ENCODE measurements around the gene LZTS3. TPM values are rescaled to one million over a fixed set of nuclear protein-coding genes. Genes with fewer than 3 reads are reported as not detected.

Gene LZTS3
- total and polyA plus RNA-seq, 2 of the 13 experiments (the other 11 are each of a cell fraction or from before 2014, with no cell fraction given): 10.1 to 31.3 TPM

DNA sequence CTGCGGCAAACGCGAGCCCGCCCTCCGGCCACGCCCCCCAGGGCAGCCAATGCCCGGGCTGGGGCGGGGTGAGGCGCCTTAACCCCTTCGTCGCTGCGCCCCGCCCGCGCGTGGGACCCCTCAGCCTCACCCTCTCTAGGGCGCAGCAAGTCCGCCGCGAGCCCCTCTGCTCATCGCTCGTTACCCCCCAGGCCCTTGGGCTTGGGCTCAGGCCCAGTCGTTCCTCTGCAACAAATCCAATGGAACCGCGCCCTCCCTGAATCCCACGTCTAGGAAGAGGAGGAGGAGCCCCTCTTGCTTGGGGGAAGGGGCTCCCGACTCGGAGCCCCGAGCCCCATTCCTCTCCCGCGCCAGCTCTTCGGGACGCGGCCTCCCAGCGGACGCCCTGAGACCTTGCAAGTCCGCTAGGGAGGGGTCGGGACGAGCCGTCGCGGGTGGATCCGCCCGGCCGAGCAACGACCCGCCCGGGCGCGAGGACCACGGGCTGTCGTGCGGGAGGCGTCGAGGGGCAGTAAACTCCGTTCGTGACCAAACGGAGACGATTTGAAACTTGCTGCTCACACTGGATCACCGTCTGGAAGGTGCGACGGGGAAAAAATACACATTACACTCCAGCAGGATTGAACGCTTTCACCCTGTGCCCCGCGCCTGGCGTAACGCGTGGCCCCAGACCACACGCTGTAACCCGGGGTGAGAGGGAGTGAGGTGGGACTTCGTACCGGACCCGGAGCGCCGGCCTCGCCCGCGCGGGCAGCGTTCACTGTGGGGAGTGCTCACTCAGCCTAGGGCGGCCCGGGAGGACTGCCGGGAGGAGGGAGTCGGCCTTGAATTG, 477 bp upstream of the LZTS3 start (continued):
- TF ChIP-seq PAWR (CRISPR knock-in tag; IDR thresholded peaks at IDR 0.05; ENCODE audit: borderline replicate concordance) (no peak), THAP11 (CRISPR knock-in tag; IDR thresholded peaks at IDR 0.05) (peak; percentile 67), KLF15 (CRISPR knock-in tag; IDR thresholded peaks at IDR 0.05; ENCODE audit: borderline replicate concordance) (peak; percentile 98), ZNF674 (CRISPR knock-in tag; IDR thresholded peaks at IDR 0.05; ENCODE audit: low read depth) (peak; percentile 62; the same call in 1 of the 2 replicates), MEIS1 (CRISPR knock-in tag; IDR thresholded peaks at IDR 0.05; ENCODE audit: borderline replicate concordance) (no peak; the same call in 1 of the 2 replicates), ZSCAN31 (CRISPR knock-in tag; IDR thresholded peaks at IDR 0.05; ENCODE audit: low read depth) (peak; percentile 89; the same call in 1 of the 2 replicates), IRF2 (CRISPR knock-in tag; IDR thresholded peaks at IDR 0.05) (peak; percentile 47), ADNP (CRISPR knock-in tag; IDR thresholded peaks at IDR 0.05) (peak; percentile 36; the same call in 1 of the 2 replicates), NFRKB (IDR thresholded peaks at IDR 0.05) (no peak), NFIC (IDR thresholded peaks at IDR 0.05; ENCODE audit: low read length) (no peak), ZNF143 (CRISPR knock-in tag; IDR thresholded peaks at IDR 0.05) (peak; percentile 37; the same call in 1 of the 2 replicates), ZNF720 (CRISPR knock-in tag; IDR thresholded peaks at IDR 0.05) (no peak; the same call in 1 of the 2 replicates), RFX1 (IDR thresholded peaks at IDR 0.05) (no peak), ZBTB8A (CRISPR knock-in tag; IDR thresholded peaks at IDR 0.05; ENCODE audit: borderline replicate concordance, low read depth) (peak; percentile 39; the same call in 1 of the 2 replicates), KLF12 (CRISPR knock-in tag; IDR thresholded peaks at IDR 0.05; ENCODE audit: borderline replicate concordance) (peak; percentile 95)
- TF ChIP-seq, protein P1, sequence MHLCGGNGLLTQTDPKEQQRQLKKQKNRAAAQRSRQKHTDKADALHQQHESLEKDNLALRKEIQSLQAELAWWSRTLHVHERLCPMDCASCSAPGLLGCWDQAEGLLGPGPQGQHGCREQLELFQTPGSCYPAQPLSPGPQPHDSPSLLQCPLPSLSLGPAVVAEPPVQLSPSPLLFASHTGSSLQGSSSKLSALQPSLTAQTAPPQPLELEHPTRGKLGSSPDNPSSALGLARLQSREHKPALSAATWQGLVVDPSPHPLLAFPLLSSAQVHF (CRISPR knock-in tag; IDR thresholded peaks at IDR 0.05): no peak
- TF ChIP-seq, protein P2, sequence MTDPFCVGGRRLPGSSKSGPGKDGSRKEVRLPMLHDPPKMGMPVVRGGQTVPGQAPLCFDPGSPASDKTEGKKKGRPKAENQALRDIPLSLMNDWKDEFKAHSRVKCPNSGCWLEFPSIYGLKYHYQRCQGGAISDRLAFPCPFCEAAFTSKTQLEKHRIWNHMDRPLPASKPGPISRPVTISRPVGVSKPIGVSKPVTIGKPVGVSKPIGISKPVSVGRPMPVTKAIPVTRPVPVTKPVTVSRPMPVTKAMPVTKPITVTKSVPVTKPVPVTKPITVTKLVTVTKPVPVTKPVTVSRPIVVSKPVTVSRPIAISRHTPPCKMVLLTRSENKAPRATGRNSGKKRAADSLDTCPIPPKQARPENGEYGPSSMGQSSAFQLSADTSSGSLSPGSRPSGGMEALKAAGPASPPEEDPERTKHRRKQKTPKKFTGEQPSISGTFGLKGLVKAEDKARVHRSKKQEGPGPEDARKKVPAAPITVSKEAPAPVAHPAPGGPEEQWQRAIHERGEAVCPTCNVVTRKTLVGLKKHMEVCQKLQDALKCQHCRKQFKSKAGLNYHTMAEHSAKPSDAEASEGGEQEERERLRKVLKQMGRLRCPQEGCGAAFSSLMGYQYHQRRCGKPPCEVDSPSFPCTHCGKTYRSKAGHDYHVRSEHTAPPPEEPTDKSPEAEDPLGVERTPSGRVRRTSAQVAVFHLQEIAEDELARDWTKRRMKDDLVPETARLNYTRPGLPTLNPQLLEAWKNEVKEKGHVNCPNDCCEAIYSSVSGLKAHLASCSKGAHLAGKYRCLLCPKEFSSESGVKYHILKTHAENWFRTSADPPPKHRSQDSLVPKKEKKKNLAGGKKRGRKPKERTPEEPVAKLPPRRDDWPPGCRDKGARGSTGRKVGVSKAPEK (CRISPR knock-in tag; IDR thresholded peaks at IDR 0.05; ENCODE audit: borderline replicate concordance): peak; percentile 95; the same call in 1 of the 2 replicates
- TF ChIP-seq, protein P3, sequence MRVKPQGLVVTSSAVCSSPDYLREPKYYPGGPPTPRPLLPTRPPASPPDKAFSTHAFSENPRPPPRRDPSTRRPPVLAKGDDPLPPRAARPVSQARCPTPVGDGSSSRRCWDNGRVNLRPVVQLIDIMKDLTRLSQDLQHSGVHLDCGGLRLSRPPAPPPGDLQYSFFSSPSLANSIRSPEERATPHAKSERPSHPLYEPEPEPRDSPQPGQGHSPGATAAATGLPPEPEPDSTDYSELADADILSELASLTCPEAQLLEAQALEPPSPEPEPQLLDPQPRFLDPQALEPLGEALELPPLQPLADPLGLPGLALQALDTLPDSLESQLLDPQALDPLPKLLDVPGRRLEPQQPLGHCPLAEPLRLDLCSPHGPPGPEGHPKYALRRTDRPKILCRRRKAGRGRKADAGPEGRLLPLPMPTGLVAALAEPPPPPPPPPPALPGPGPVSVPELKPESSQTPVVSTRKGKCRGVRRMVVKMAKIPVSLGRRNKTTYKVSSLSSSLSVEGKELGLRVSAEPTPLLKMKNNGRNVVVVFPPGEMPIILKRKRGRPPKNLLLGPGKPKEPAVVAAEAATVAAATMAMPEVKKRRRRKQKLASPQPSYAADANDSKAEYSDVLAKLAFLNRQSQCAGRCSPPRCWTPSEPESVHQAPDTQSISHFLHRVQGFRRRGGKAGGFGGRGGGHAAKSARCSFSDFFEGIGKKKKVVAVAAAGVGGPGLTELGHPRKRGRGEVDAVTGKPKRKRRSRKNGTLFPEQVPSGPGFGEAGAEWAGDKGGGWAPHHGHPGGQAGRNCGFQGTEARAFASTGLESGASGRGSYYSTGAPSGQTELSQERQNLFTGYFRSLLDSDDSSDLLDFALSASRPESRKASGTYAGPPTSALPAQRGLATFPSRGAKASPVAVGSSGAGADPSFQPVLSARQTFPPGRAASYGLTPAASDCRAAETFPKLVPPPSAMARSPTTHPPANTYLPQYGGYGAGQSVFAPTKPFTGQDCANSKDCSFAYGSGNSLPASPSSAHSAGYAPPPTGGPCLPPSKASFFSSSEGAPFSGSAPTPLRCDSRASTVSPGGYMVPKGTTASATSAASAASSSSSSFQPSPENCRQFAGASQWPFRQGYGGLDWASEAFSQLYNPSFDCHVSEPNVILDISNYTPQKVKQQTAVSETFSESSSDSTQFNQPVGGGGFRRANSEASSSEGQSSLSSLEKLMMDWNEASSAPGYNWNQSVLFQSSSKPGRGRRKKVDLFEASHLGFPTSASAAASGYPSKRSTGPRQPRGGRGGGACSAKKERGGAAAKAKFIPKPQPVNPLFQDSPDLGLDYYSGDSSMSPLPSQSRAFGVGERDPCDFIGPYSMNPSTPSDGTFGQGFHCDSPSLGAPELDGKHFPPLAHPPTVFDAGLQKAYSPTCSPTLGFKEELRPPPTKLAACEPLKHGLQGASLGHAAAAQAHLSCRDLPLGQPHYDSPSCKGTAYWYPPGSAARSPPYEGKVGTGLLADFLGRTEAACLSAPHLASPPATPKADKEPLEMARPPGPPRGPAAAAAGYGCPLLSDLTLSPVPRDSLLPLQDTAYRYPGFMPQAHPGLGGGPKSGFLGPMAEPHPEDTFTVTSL (CRISPR knock-in tag; IDR thresholded peaks at IDR 0.05; ENCODE audit: borderline replicate concordance): peak; percentile 53; the same call in 1 of the 2 replicates
- TF ChIP-seq, protein P4, sequence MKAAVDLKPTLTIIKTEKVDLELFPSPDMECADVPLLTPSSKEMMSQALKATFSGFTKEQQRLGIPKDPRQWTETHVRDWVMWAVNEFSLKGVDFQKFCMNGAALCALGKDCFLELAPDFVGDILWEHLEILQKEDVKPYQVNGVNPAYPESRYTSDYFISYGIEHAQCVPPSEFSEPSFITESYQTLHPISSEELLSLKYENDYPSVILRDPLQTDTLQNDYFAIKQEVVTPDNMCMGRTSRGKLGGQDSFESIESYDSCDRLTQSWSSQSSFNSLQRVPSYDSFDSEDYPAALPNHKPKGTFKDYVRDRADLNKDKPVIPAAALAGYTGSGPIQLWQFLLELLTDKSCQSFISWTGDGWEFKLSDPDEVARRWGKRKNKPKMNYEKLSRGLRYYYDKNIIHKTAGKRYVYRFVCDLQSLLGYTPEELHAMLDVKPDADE (CRISPR knock-in tag; IDR thresholded peaks at IDR 0.05): peak; percentile 82
